Measurements from ENCODE around the gene SCN2B.
"Not testable (repeated sequence)": the region's sequence is repeated elsewhere in the genome, so short reads cannot be mapped to it uniquely, and the experiment has no call there.

SCN2B gene

DNA sequence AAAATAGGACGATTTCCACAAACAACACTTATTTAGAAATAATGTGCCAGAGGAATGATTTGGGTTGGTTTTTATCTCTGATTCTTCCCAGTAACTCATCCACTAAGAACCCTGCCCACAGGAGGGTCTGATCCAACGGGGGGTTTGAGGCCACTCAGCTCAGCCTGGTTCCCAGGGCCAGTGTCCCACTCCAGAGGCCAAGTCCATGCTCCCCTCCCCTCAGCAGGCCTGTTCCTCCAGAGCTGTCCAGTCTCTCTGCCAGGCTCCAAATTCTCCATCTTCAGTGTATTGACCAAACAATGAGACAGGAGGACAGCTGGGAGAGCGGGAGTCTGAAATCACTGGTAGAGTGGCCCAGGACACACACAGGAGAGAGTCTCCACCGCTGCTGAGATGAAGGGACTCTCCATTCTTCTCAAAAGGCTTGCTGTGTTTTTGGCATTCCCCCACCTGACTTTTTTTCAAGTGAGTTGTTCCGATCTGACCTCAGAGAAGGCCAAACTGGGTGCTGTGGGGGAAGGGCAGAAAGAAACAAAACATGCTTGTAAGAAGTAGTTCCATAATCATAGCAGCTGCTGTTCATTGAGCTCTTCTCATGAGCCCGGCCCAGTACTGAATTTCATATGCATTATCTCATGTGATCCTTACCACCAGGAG is 17.6 kb upstream of the SCN2B start:
- H3K4me3 ChIP-seq (ENCODE audit: low read depth, low read length) = no peak overlapping the region
- no peak for DNase-seq (ENCODE audit: low read depth, low spot score)
- ChIA-PET CTCF (interaction anchor here (1.0 to 1.6 kb wide), 2 partner anchors 22 to 159 kb away, joined by 3 to 5 read pairs; no protein-coding TSS in a partner anchor), POLR2A (no interaction called here)
- TF ChIP-seq, protein P1, sequence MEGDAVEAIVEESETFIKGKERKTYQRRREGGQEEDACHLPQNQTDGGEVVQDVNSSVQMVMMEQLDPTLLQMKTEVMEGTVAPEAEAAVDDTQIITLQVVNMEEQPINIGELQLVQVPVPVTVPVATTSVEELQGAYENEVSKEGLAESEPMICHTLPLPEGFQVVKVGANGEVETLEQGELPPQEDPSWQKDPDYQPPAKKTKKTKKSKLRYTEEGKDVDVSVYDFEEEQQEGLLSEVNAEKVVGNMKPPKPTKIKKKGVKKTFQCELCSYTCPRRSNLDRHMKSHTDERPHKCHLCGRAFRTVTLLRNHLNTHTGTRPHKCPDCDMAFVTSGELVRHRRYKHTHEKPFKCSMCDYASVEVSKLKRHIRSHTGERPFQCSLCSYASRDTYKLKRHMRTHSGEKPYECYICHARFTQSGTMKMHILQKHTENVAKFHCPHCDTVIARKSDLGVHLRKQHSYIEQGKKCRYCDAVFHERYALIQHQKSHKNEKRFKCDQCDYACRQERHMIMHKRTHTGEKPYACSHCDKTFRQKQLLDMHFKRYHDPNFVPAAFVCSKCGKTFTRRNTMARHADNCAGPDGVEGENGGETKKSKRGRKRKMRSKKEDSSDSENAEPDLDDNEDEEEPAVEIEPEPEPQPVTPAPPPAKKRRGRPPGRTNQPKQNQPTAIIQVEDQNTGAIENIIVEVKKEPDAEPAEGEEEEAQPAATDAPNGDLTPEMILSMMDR (IDR thresholded peaks at IDR 0.05; ENCODE audit: insufficient read depth, low read length, missing control alignments) = no peak

DNA sequence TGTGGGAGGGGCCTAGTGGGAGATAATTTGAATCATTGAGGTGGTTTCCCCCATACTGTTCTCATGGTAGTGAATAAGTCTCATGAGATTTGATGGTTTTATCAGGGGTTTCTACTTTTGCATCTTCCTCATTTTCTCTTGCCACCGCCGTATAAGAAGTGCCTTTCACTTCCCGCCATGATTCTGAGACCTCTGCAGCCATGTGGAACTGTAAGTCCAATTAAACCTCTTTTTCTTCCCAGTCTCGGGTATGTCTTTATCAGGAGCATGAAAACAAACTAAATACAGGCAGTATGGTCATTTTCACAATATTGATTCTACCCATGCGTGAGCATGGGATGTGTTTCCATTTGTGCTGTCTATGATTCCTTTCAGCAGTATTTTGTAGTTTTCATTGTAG is 16.4 kb upstream of the SCN2B start:
- CTCF ChIA-PET; DNase-seq (ENCODE audit: low read depth, low spot score); POLR2A ChIA-PET; H3K4me3 ChIP-seq (ENCODE audit: low read depth, low read length): not testable (repeated sequence)

DNA sequence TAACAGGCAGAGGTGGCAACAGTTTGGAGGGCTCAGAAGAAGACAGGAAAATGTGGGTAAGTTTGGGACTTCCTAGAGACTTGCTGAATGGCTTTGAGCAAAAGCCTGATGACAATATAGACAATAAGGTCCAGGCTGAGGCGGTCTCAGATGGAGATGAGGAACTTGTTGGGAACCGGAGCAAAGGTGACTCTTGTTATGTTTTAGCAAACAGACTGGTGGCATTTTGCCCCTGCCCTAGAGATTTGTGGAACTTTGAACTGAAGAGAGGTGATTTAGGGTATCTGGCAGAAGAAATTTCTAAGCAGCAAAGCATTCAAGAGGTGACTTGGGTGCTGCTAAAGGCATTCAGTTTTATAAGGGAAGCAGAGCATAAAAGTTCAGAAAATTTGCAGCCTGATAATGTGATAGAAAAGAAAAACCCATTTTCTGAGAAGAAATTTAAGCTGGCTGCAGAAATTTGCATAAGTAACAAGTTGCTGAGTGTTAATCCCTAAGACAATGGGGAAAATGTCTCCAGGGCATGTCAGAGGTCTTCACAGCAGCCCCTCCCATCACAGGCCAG is 14.6 kb upstream of the SCN2B start:
- CTCF ChIA-PET = interaction anchor here (1.5 kb wide), 1 partner anchor 19 kb away, joined by 7 read pairs; no protein-coding TSS in a partner anchor
- POLR2A ChIA-PET; DNase-seq (ENCODE audit: low read depth, low spot score); H3K4me3 ChIP-seq (ENCODE audit: low read depth, low read length): not testable (repeated sequence)

DNA sequence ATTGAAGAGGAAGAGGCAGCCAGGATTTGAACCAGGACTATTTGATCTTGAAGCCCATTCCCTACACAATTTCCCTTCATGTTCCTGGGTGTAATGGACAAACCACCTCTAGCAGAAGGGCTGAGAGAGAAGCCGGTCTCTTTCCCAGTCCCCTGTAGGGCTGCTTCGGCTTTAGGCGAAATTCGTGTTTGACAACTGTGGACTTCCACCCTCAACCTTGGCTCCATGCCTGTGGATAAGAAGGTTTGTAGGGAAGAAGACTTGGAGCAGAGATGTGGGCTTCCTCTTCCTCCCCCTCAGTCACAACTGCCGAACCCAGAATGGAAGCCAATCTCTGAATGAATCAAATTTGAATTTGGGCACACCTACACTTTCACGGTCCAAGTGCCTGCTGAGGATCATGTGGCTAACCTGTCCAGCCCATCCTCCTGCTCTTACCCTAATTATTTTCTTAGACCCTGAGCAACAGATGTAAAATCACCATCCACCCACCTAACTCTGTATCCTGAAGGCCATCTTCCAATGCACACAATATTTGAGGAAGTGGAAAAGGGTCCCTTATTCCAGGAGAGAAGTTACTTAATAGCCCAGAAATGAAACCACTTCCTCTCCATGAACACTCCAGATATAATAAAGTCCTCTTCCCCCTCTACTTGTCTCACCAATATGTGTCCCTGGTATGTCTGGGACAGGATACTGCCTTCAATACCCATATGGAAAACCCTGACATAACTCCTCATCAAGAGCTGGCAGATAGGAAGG is 10.1 kb upstream of the SCN2B start:
- H3K4me3 ChIP-seq (ENCODE audit: low read depth, low read length) = no peak overlapping the region
- DNase-seq (ENCODE audit: low read depth, low spot score) = no peak
- POLR2A ChIA-PET = no interaction called here
- CTCF ChIA-PET = interaction anchor here (1.0 to 1.8 kb wide), 2 partner anchors 12 to 15 kb away, joined by 5 to 12 read pairs; no protein-coding TSS in a partner anchor
- TF ChIP-seq, protein P1 (IDR thresholded peaks at IDR 0.05; ENCODE audit: insufficient read depth, low read length, missing control alignments) = no peak

DNA sequence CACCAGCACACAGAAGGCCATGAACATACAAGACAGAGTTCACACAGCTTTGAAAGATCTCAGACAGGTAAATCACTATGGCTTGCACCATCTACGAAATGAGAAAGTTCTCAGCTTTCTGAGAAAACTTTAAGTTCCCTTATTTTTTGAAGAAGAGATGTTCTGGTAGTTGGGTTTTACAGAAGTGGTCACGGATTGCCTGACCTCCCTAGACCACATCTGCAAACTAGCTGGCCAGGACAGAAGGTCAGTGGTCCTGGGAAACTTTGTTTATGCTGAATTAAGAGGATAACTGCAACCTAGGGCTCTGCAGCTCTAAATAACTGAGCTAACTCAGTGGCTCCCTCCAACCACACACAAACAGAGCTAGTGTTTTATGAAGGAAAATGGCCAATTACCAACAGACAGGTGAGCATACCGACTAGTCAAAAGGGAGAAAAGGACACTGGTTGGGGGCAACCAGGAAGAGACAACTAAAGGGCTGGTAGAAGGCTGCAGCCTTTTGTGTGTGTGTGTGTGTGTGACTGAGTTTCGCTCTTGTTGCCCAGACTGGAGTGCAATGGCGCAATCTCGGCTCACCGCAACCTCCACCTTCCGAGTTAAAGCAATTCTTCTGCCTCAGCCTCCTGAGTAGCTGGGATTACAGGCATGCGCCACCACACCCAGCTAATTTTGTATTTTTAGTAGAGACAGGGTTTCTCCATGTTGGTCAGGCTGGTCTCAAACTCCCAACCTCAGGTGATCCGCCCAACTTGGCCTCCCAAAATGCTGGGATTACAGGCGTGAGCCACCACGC is 8.5 kb upstream of the SCN2B start:
- H3K4me3 ChIP-seq (ENCODE audit: low read depth, low read length) = no peak overlapping the region
- no peak for DNase-seq (ENCODE audit: low read depth, low spot score)
- ChIA-PET CTCF (interaction anchor here (1.4 to 1.5 kb wide), 2 partner anchors 10 to 14 kb away, joined by 3 to 10 read pairs; no protein-coding TSS in a partner anchor), POLR2A (no interaction called here)
- TF ChIP-seq, protein P1 (IDR thresholded peaks at IDR 0.05; ENCODE audit: insufficient read depth, low read length, missing control alignments) = no peak

DNA sequence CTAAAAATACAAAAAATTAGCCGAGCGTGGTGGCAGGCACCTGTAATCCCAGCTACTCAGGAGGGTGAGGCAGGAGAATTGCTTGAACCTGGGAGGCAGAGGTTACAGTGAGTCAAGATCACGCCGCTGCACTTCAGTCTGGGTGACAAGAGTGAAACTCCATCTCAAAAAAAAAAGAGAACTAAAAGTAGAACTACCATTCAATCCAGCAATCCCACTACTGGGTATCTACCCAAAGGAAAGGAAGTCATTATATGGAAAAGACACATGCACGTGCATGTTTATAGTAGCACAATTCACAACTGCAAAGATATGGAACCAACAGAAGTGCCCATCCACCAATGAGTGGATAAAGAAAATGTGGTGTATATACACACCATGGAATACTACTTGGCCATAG is 7.3 kb upstream of the SCN2B start:
- POLR2A ChIA-PET; H3K4me3 ChIP-seq (ENCODE audit: low read depth, low read length); DNase-seq (ENCODE audit: low read depth, low spot score): not testable (repeated sequence)
- CTCF ChIA-PET = interaction anchor here (1.5 kb wide), 1 partner anchor 9 kb away, joined by 3 read pairs; no protein-coding TSS in a partner anchor

DNA sequence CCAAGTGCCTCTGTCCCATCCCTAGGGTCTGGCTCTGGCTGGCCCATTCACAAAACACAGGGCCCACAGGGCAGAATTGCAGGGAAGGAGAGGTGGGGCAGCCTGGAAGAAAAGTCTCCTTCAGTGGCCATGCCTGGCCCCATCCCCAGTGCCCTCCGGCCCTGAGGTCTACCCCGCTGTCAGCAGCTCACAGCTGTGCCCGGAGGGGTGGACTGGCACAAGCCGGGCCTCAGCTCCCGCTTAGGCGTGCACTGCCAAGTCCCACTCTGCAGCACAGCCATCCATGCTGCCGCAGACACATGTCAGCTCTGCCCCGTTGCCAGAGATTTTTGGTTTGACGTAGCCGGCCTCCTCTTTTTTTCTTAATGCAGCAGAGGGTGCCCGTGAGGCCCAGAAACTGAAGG is 3.9 kb upstream of the SCN2B start:
- H3K4me3 ChIP-seq (ENCODE audit: low read depth, low read length) = no peak overlapping the region
- CTCF ChIA-PET = interaction anchor here (1.1 to 3.8 kb wide), 3 partner anchors 10 to 18 kb away, joined by 3 to 38 read pairs (median 17); no protein-coding TSS in a partner anchor

More for the DNA sequence above, 3.9 kb upstream of the SCN2B start:
- TF ChIP-seq, protein P1 (IDR thresholded peaks at IDR 0.05; ENCODE audit: insufficient read depth, low read length, missing control alignments) = no peak
- DNase-seq (ENCODE audit: low read depth, low spot score) = no peak
- POLR2A ChIA-PET = no interaction called here

Measured in AG04449 (cell line).